GM19099 (cell line): ENCODE measurements around the gene ITM2B.

ENCODE experiments used
- POLR2A ChIP-seq: IDR thresholded peaks from 3 replicates; pipeline ENCODE4 v1.6.1; 2011; ENCODE audit warnings: low read depth; ENCODE audit not compliant: insufficient read length; ENCODE audit errors: extremely low read depth

The ITM2B gene

GRCh38 chr13:48220981-48221685 is 11.9 kb upstream of the ITM2B start:
- no peak for TF ChIP-seq POLR2A

GRCh38 chr13:48221686-48222187 is 11.3 kb upstream of the ITM2B start:
- TF ChIP-seq POLR2A: no peak

DNA sequence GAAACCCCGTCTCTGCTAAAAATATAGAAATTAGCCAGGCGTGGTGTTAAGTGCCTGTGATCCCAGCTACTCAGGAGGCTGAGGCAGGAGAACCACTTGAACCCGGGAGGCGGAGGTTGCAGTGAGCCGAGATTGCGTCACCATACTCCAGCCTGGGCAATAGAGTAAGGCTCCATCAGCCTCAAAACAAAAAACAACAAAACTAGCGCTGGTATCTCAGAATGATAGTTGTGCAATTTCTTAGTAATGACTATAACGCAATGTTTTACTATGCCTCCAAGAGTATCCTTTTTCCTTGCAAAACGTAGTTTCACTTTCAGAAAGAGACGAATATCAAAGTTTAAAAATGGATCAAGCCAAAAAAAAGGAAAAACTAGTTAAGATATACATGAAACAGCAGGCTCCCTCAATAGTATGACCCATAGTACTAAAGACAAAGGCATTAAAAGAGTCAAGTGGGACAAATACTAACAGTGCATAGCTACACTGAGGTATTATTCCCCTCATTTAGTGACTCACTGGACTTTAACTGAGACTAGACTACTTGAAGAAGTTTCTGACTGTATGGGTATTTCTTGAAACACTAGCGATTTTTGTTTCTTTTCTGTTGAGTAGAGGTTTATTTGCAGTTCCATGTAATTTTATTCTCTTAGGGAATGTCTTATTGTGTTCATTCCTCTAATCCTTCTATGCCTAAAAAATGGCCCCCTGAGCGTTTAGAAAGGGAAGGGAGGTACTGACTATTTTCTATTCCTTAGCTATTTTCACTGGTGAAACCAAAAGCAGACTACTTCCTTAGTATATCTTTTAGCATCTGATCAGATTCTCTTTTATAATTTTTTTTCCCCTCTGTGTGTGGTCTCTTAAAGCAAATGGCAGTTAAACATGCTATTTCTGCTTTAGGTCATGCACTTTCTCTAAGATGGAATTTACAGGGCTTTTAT is 10.4 kb upstream of the ITM2B start:
- no peak for TF ChIP-seq POLR2A

GRCh38 chr13:48224701-48225100 is 8.3 kb upstream of the ITM2B start:
- TF ChIP-seq POLR2A: no peak

GRCh38 chr13:48230541-48230940 is 2.5 kb upstream of the ITM2B start:
- TF ChIP-seq POLR2A: no peak

DNA sequence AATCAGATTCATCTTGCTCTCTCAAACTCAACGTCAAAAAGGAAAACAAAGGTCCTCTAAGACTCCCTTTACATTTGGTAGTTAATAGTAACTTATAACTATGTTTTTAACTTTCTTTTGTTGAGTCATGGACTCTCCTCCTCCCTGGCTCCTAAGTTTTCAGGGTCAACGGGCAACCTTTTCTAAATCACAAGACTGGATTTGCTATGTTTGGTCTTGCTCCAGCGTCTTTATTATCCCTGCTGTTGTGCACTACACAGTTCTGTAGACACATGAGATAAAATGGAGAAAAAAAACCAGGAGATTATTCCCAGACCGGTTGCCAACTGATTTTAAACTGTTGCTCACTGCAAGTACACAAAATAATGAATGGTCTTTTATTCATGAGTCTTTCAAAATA is 1.9 kb upstream of the ITM2B start:
- TF ChIP-seq POLR2A: no peak

- TF ChIP-seq POLR2A: no peak
These were observed 1.1 kb upstream of the ITM2B start for GRCh38 chr13:48231933-48232332.

DNA sequence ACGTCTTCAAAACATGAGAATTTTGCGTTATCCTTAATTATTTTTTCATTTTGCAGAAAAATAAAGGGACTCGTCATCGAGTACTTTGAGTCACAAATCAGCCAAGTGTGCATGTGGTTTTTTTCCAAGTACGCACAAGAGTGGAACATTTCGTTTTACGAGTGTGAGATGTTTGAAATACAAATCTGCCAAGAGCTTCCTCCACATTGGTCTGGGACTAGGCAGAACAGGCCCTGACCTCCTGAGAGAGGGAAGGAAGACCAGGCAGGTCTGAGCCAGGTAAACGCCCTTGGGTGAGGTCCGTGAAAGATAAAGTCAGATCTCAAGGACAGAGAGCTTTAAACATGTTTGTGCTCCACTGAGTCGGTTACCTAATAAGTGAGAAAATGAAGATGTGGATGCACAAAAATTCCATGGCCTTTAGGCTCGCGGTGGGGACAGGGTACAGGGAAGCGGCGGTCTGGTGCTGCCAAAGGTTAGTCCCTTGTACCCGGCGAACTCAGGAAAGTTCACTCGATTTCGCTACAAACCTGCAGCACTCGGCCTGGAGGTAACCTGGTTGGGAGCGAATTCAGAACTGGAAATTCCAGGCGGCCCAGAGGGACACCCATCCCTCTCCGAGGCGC is 473 bp upstream of the ITM2B start:
- TF ChIP-seq POLR2A: no peak

DNA sequence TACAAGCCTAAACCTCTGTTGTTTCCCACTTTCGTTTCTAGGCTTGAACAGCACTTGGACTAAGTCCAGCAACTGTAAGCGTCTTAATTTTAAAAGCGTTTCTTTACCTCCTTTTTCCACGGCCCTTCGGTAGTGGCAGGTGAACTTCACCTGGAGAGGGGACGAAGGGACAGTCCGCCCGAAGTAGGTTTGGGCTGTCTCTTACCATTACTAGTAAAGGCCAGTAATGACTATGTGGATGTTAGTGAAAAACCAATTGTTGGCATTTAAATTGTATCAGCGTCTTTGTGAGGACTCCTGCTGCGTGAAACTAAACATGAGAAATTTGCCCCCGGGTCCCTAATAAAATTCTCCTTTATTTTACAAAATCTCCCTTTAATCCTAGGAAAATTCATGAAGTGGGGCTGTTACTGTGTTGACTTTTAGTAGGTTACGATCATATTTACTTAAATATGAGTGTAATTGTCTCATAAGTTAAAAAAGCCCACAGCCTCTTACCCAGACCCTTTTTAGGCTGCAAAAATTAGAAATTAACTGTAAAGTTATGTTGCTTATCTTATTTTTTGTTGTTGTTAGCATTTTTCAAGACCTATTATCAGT is 983 bp downstream of the ITM2B start:
- TF ChIP-seq POLR2A: no peak

DNA sequence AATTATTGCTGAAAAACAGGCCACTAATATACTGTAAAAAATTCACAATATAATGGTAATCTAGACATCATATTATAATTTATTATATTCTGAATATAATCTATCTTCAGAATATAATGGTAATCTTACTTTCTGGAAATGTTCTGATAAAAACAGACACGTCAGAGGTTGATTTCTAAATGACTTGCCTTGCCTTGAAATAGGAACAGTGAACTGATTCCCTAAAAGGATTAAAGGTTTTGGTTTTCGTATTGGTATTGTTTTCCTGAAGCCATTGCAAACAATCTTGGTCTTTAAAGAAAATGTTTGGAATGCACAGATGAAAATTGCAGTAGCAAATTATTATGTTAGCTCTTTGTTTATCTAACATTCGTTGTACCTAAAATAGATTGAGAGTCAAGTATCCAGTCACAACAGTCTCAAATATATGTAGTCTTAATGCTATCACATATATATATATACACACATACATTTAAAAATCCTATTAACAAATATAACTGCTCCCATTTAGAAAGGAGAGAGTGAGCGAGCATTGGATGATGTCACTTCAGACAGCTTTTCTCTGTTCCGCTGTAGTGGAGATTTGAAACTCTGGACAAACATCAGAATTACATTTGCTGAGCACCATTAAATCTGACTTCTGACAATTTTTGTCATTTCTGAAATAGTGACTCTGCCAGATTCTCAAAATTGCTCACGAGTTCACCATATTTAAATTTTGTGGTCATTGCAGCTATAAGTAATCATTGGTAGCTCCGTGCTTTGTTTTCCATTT is 1.7 kb downstream of the ITM2B start:
- no peak for TF ChIP-seq POLR2A

GRCh38 chr13:48235341-48236135 is 2.5 kb downstream of the ITM2B start:
- no peak for TF ChIP-seq POLR2A

- TF ChIP-seq POLR2A: no peak
These were observed 3.7 kb downstream of the ITM2B start for GRCh38 chr13:48236528-48237353.

DNA sequence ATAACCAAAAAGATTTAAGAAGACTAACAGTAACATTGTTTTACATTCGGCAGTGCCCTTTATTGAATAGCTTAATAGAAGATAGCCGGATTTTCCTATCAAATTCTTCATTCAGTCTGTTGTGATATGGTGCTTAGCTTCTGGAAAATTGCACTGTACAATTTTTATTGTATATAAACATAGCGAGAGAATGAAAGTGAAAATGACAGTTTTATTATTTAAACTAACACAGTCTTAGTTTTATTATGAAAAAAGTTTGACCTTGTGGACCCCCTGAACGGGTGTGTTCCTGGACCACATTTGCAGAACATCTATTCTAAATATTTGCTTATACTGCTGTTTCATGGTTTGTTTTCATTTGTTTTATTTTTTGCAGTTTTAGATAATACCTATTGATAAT is 8.6 kb downstream of the ITM2B start:
- TF ChIP-seq POLR2A: no peak

GRCh38 chr13:48242677-48243076 is 9.7 kb downstream of the ITM2B start:
- no peak for TF ChIP-seq POLR2A
